ENCODE measurements around the gene HOXD10.
A peak's percentile ranks its signal among the peaks of the same experiment; 100 is the strongest.

Gene HOXD10

GRCh38 chr2:176074919-176075425 is 41.6 kb upstream of the HOXD10 start:
- H3K27ac ChIP-seq (ENCODE audit: low read length): no peak overlapping the region
- H3K4me1 ChIP-seq (ENCODE audit: low read length): no peaks in the 10 kb centered on the region
- H3K4me2 ChIP-seq (ENCODE audit: low read length): peak overlapping the region; percentile 56
- H2AFZ ChIP-seq (ENCODE audit: low read depth, low read length): peak overlapping the region; percentile 78
- H3K9ac ChIP-seq (ENCODE audit: low read length): peak overlapping the region; percentile 33
- peak overlapping the region; percentile 85 for H3K4me3 ChIP-seq (ENCODE audit: low read length)
- no peaks in the 10 kb centered on the region for H3K9me3 ChIP-seq (ENCODE audit: insufficient read depth, low read length)
- H3K79me2 ChIP-seq (ENCODE audit: low read length): no peaks in the 10 kb centered on the region
- no peaks in the 10 kb centered on the region for H3K27me3 ChIP-seq (ENCODE audit: low read depth, low read length)
- TF ChIP-seq EZH2phosphoT487 (IDR thresholded peaks at IDR 0.05; ENCODE audit: low read depth): no peak
- TF ChIP-seq, protein P1, sequence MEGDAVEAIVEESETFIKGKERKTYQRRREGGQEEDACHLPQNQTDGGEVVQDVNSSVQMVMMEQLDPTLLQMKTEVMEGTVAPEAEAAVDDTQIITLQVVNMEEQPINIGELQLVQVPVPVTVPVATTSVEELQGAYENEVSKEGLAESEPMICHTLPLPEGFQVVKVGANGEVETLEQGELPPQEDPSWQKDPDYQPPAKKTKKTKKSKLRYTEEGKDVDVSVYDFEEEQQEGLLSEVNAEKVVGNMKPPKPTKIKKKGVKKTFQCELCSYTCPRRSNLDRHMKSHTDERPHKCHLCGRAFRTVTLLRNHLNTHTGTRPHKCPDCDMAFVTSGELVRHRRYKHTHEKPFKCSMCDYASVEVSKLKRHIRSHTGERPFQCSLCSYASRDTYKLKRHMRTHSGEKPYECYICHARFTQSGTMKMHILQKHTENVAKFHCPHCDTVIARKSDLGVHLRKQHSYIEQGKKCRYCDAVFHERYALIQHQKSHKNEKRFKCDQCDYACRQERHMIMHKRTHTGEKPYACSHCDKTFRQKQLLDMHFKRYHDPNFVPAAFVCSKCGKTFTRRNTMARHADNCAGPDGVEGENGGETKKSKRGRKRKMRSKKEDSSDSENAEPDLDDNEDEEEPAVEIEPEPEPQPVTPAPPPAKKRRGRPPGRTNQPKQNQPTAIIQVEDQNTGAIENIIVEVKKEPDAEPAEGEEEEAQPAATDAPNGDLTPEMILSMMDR (IDR thresholded peaks at IDR 0.05; ENCODE audit: low read depth, low read length): no peak
- no peaks in the 10 kb centered on the region for H4K20me1 ChIP-seq (ENCODE audit: insufficient read depth, low read length)
- no peaks in the 10 kb centered on the region for H3K36me3 ChIP-seq (replicated peaks; ENCODE audit: low read depth, low read length)

- no peaks in the 10 kb centered on the region for H3K9me3 ChIP-seq (ENCODE audit: insufficient read depth, low read length)
- peak overlapping the region; percentile 85 for H3K4me3 ChIP-seq (ENCODE audit: low read length)
- TF ChIP-seq, protein P1 (IDR thresholded peaks at IDR 0.05; ENCODE audit: low read depth, low read length): no peak
- no peak for TF ChIP-seq EZH2phosphoT487 (IDR thresholded peaks at IDR 0.05; ENCODE audit: low read depth)
- peak overlapping the region; percentile 50 for H3K9ac ChIP-seq (ENCODE audit: low read length)
- H2AFZ ChIP-seq (ENCODE audit: low read depth, low read length): peak overlapping the region; percentile 78
- no peaks in the 10 kb centered on the region for H3K36me3 ChIP-seq (replicated peaks; ENCODE audit: low read depth, low read length)
- H3K79me2 ChIP-seq (ENCODE audit: low read length): no peaks in the 10 kb centered on the region
- H3K4me2 ChIP-seq (ENCODE audit: low read length): peak overlapping the region; percentile 56
- H3K27ac ChIP-seq (ENCODE audit: low read length): no peak overlapping the region
- no peaks in the 10 kb centered on the region for H3K27me3 ChIP-seq (ENCODE audit: low read depth, low read length)
- H3K4me1 ChIP-seq (ENCODE audit: low read length): no peaks in the 10 kb centered on the region
- H4K20me1 ChIP-seq (ENCODE audit: insufficient read depth, low read length): no peaks in the 10 kb centered on the region
Measured at GRCh38 chr2:176075481-176075880, 41.1 kb upstream of the HOXD10 start.

GRCh38 chr2:176076063-176076462 is 40.5 kb upstream of the HOXD10 start:
- peak overlapping the region; percentile 78 for H2AFZ ChIP-seq (ENCODE audit: low read depth, low read length)
- no peak overlapping the region for H3K27ac ChIP-seq (ENCODE audit: low read length)
- peak overlapping the region; percentile 85 for H3K4me3 ChIP-seq (ENCODE audit: low read length)
- H3K79me2 ChIP-seq (ENCODE audit: low read length): no peaks in the 10 kb centered on the region
- H3K4me2 ChIP-seq (ENCODE audit: low read length): peak overlapping the region; percentile 56
- H3K4me1 ChIP-seq (ENCODE audit: low read length): no peaks in the 10 kb centered on the region
- H3K36me3 ChIP-seq (replicated peaks; ENCODE audit: low read depth, low read length): no peaks in the 10 kb centered on the region
- H3K9me3 ChIP-seq (ENCODE audit: insufficient read depth, low read length): no peaks in the 10 kb centered on the region
- no peaks in the 10 kb centered on the region for H3K27me3 ChIP-seq (ENCODE audit: low read depth, low read length)
- H3K9ac ChIP-seq (ENCODE audit: low read length): 0 out of 2 replicates have a peak overlapping the region, but pooled peaks have one; percentile 50
- TF ChIP-seq, protein P1 (IDR thresholded peaks at IDR 0.05; ENCODE audit: low read depth, low read length): no peak
- no peak for TF ChIP-seq EZH2phosphoT487 (IDR thresholded peaks at IDR 0.05; ENCODE audit: low read depth)
- H4K20me1 ChIP-seq (ENCODE audit: insufficient read depth, low read length): no peaks in the 10 kb centered on the region

- no peaks in the 10 kb centered on the region for H3K9me3 ChIP-seq (ENCODE audit: insufficient read depth, low read length)
- H3K79me2 ChIP-seq (ENCODE audit: low read length): no peaks in the 10 kb centered on the region
- H3K4me2 ChIP-seq (ENCODE audit: low read length): no peak overlapping the region
- H3K36me3 ChIP-seq (replicated peaks; ENCODE audit: low read depth, low read length): no peaks in the 10 kb centered on the region
- no peak overlapping the region for H3K9ac ChIP-seq (ENCODE audit: low read length)
- no peaks in the 10 kb centered on the region for H3K4me1 ChIP-seq (ENCODE audit: low read length)
- no peak overlapping the region for H3K4me3 ChIP-seq (ENCODE audit: low read length)
- H3K27me3 ChIP-seq (ENCODE audit: low read depth, low read length): no peaks in the 10 kb centered on the region
- H3K27ac ChIP-seq (ENCODE audit: low read length): no peak overlapping the region
- no peaks in the 10 kb centered on the region for H4K20me1 ChIP-seq (ENCODE audit: insufficient read depth, low read length)
- TF ChIP-seq, protein P1 (IDR thresholded peaks at IDR 0.05; ENCODE audit: low read depth, low read length): no peak
- TF ChIP-seq EZH2phosphoT487 (IDR thresholded peaks at IDR 0.05; ENCODE audit: low read depth): no peak
- H2AFZ ChIP-seq (ENCODE audit: low read depth, low read length): no peak overlapping the region
Measured at GRCh38 chr2:176076796-176077195, 39.8 kb upstream of the HOXD10 start.

Measured in OCI-LY3 (cell line).